SKM-1 (cell line): ENCODE measurements around the gene OSBPL1A.
"Not testable (repeated sequence)": the region's sequence is repeated elsewhere in the genome, so short reads cannot be mapped to it uniquely, and the experiment has no call there.

ENCODE experiments used
- DNase-seq: peaks from one replicate; lab custom pipeline; 2025; ENCODE audit not compliant: unreplicated experiment; lab: John Stamatoyannopoulos, UW

Gene OSBPL1A

GRCh38 chr18:24189664-24190346 is 207.8 kb downstream of the OSBPL1A start:
- DNase-seq = no peak

GRCh38 chr18:24189007-24189528 is 208.6 kb downstream of the OSBPL1A start:
- no peak for DNase-seq

- no peak for DNase-seq
Measured at GRCh38 chr18:24188120-24188519, 209.5 kb downstream of the OSBPL1A start.

- no peak for DNase-seq
Measured at GRCh38 chr18:24187689-24188088, 209.9 kb downstream of the OSBPL1A start.

GRCh38 chr18:24187049-24187448 is 210.6 kb downstream of the OSBPL1A start:
- DNase-seq = no peak

- no peak for DNase-seq
Measured at GRCh38 chr18:24185805-24186204, 211.8 kb downstream of the OSBPL1A start.

GRCh38 chr18:24181806-24182205 is 215.8 kb downstream of the OSBPL1A start:
- DNase-seq = no peak

GRCh38 chr18:24180048-24180447 is 217.6 kb downstream of the OSBPL1A start:
- no peak for DNase-seq

- no peak for DNase-seq
Measured at GRCh38 chr18:24177499-24178133, 220.0 kb downstream of the OSBPL1A start.

GRCh38 chr18:24176727-24177416 is 220.8 kb downstream of the OSBPL1A start:
- DNase-seq = peak; percentile 35

GRCh38 chr18:24173997-24174396 is 223.6 kb downstream of the OSBPL1A start:
- no peak for DNase-seq

- DNase-seq = no peak
Measured at GRCh38 chr18:24170360-24170759, 227.3 kb downstream of the OSBPL1A start.

- DNase-seq = no peak
Measured at GRCh38 chr18:24168496-24168895, 229.1 kb downstream of the OSBPL1A start.

- no peak for DNase-seq
Measured at GRCh38 chr18:24161304-24161703, 236.3 kb downstream of the OSBPL1A start.

- DNase-seq = no peak
Measured at GRCh38 chr18:24160086-24160485, 237.5 kb downstream of the OSBPL1A start.

- no peak for DNase-seq
Measured at GRCh38 chr18:24157855-24158254, 239.8 kb downstream of the OSBPL1A start.

- DNase-seq = no peak
Measured at GRCh38 chr18:24153397-24153796, 244.2 kb downstream of the OSBPL1A start.

- DNase-seq = not testable (repeated sequence)
Measured at GRCh38 chr18:24149591-24149990, 248.0 kb downstream of the OSBPL1A start.

- DNase-seq = no peak
Measured at GRCh38 chr18:24142376-24142775, 255.2 kb downstream of the OSBPL1A start.

- DNase-seq = no peak
Measured at GRCh38 chr18:24140697-24141096, 256.9 kb downstream of the OSBPL1A start.

- no peak for DNase-seq
Measured at GRCh38 chr18:24138789-24139616, 258.6 kb downstream of the OSBPL1A start, which contains the start of gene CABYR. TSS of gene CABYR (plus strand) at chr18:24139062. CDS start at chr18:24143115, 4,053 bp downstream.
